Measurements from ENCODE around the gene TNS4.

The TNS4 gene

DNA sequence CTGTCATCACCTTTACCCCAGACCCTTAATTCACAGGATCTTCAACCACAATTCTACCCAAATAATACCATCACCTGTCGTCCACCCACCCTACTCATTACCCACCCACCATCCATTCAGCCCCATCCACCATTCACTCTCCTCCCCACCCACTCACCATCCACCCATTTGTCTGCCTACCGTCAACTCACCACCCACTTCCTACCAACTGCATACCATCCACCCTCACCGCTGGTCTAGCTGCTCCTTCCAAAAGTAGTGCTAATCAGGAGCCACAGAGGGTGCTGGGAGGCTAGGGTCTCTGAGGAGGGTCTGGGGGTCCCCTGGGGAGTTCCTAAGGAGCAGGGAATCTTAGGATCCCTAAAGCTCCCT lies 70.2 kb downstream of the TNS4 start:
- no peak for FAIRE-seq

DNA sequence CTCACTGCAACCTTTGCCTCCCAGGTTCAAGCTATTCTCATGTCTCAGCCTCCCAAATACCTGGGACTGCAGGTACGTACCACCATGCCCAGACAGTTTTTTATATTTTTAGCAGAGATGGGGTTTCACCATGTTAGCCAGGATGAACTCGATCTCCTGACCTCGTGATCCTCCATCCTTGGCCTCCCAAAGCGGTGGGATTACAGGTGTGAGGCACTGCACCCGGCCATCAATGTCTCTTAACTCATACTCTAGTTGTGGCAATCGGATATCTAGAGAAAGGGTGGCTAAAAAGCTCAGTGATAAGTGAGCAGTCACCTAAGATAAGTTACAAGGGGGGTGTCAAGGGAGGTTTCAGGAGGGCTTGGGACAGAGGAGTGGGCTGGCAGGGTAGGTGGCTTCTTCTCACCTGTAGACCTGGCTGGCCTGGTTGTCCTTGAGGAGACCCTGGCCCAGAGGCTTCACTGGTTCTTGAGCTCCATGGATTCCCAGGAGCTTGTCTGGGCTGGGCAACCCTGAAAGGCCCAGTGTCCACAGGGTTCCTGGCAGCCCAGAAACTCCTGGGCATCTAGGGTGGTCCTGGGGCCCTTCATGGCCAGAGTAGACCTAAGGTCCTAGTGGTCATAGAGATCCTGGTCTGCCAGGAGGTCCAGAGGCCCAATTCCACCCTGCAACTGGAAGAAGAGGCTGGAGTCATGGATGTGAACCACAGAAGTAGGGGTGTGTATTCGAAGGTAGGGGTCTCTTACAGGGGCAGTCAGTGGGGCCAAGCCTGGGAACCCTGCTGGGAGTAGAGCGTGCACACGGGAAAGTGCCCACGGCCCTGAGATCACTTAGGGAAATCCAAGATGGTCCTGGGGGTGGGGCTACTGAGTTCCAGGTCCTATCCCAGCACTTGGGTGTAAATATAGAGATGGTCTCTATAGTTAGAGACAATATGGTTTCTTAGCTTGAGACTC lies 70.9 kb downstream of the TNS4 start:
- FAIRE-seq = no peak

DNA sequence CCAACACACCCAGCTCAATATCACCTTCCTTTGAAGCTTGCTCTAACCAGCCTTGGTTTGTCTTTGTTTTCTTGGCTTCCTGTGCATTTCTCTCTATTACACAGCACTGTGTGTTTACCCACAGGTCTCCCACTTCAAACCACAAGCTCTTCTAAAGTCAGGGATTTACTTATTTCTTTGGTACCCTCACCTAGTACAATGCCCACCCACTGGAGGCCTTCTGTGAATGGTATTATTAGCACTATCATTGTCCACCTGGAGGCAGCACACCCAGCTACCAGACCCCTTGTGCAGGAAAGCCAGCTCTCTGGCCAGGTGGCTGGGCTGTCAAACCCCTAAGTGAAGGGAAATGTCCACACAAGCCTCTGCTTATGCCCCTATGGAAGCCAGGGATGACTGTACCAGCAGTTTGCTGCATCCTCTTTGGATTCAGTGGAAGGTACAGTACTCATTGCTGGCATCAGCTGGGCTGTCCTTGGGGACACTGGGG lies 74.4 kb downstream of the TNS4 start:
- FAIRE-seq = no peak

All from TTC549 (cell line).